Activated CD4-positive, CD25-positive, alpha-beta regulatory T cell treated with anti-CD3 and anti-CD28 coated beads, Interleukin-2, amount 50 U/mL, for 24 hours (primary cell): Measurements from ENCODE around the gene SDK2.
A peak's percentile ranks its signal among the peaks of the same experiment; 100 is the strongest.

Source experiments
- ATAC-seq, 2 donors: fragments of 150-1000 bp; cut with Tn5 transposase; one replicate each; pipeline ENCODE4 v1.10.0; 2021; ENCODE audit warnings: mild to moderate bottlenecking in 1 of 2, moderate library complexity in 1 of 2

The SDK2 gene

DNA sequence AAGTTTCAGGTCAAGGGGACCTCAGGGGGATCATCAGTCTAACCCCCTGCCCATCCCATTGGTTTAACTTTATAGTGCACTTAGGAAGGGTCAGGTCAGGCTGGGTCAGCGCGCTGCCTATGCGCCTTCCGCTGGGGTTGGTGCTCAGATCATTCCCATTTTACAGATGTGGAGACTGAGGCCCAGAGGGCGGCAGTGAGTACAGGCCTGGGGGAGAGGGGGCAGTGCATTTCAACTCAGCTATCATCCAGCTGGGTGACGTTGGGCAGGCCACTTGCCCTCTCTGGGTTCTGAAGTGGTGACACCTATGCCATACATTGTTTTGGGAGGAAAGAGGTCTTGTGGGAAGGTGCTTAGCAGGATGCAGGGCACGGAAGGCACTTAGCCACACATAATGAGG is 204.6 kb downstream of the SDK2 start:
- ATAC-seq = no peak

DNA sequence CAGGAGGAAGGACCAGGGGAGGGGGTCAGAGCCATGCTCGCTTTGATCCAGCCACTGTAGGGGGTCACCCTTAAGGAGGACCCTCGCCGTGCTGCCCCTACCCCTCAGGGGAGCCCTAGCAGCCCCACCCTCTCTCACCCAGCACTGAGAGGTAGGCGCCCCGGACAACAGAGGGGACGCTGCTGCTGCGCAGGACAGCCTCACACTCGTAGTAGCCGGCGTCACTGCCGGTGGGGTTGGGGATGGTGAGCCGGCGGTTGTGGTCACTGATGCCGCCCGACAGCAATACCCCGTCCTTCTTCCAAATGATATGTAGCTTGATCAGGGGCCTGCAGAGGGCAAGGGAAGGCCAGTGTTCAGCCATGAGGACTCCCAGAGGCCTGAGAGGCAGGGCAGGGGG is 206.4 kb downstream of the SDK2 start:
- no peak for ATAC-seq

DNA sequence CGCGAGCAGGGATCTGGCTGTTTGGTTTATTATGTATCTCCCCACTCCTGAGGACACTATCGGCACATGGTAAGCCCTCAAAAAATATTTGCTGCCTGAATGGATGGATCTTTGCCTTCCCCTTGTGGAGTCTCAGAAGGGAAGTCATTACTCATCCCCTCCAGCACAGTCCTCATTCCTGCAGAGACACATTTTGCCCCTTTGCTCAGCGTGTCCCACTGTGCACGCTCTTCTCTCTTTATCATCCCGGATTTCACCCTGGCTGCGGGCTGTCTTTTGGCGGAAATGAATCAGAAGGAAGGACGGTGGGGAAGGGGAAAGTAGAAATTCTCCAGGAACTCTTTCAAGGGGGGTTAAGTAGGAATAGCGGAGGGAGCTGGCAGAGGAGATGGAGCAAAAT is 207.3 kb downstream of the SDK2 start:
- ATAC-seq = no peak

DNA sequence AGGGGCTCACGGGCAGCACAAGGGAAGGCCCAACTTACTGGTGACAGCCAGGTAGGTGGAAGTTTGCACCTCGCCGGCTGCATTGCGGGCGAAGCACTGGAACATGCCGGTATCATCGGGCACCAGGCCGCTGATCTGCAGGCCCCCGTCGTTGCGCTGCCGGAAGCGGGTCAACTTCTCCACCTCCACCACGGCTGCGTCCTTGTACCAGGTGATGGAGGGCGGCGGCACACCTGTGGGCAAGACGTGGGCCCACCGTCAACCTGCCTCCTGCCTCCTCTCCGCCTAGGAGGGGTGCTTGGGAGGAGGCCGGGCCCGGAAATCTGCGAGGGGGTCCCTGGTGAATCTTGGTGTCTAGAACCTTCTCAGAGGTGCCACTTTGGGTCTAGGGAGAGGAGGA is 208.8 kb downstream of the SDK2 start:
- ATAC-seq = no peak

- ATAC-seq = no peak
Observed at GRCh38 chr17:73434154-73434553, 210.1 kb downstream of the SDK2 start.

DNA sequence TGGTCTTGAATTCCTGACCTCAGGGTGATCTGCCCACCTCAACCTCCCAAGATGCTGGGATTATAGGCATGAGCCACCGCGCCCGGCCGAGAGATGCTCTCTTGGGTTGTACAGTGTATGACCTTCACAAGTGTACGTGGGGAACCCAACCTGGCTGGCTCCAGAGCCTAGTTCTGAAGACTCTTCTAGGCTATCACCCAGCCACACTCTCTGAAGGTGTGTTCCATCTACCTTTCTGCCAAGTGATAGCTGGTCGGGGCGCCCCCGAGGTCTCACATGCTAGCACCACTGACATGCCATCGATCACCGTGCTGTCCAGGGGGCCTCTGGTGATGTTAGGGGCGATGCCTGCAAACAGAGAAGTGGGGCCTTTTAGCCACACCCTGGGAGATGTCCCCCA is 210.7 kb downstream of the SDK2 start:
- no peak for ATAC-seq

GRCh38 chr17:73432624-73433190 is 211.5 kb downstream of the SDK2 start:
- no peak for ATAC-seq

- no peak for ATAC-seq
Observed at GRCh38 chr17:73431401-73432205, 212.6 kb downstream of the SDK2 start.

GRCh38 chr17:73430848-73431247 is 213.4 kb downstream of the SDK2 start:
- no peak for ATAC-seq

DNA sequence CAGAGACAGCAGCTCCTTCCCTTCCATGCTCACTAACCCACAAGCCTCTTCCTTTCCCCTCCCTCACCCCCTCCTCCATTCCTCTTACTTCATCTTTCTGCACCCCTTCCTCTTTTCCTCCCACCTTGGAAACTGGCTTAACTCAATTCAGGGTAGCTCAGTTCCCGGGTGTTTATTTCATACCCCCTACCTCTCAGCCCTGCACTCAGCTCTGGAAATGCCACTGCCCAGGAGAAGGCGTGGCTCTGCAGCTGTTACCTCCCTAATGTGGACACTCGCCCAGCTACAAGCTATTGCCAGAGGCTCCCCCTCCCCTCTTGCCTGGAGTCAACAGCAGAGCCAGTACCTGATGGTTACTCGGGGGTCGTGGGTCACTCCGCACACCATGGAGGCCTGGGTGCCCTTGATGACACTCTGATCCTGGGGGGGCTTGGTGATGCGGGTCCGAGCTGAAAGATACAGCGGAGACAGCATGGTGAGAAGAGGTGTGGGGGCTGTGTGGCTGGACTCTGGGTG is 214.0 kb downstream of the SDK2 start:
- ATAC-seq = no peak

- peak; percentile 79 to 87 for ATAC-seq
Observed at GRCh38 chr17:73429440-73430164, 214.6 kb downstream of the SDK2 start.

DNA sequence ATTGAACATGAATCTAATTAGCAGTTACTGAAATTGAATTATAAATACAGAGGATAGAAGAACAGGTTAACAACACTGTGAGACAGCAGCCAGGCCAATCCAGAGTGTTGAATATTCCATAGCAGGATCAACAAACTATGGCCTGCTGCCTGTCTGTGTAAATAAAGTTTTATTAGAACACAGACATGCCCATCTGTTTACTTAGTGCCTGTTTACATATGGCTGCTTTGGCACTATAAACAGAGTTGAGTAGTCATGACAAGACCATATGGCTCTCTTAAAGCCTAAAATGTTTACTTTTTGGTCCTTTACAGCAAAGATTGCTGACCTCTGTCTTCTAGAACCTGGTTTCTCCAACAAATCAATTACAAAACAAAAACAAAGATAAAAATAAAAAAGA is 217.0 kb downstream of the SDK2 start:
- ATAC-seq = no peak

- ATAC-seq = no peak
Observed at GRCh38 chr17:73424571-73424970, 219.7 kb downstream of the SDK2 start.

GRCh38 chr17:73423806-73424205 is 220.4 kb downstream of the SDK2 start:
- ATAC-seq = no peak

DNA sequence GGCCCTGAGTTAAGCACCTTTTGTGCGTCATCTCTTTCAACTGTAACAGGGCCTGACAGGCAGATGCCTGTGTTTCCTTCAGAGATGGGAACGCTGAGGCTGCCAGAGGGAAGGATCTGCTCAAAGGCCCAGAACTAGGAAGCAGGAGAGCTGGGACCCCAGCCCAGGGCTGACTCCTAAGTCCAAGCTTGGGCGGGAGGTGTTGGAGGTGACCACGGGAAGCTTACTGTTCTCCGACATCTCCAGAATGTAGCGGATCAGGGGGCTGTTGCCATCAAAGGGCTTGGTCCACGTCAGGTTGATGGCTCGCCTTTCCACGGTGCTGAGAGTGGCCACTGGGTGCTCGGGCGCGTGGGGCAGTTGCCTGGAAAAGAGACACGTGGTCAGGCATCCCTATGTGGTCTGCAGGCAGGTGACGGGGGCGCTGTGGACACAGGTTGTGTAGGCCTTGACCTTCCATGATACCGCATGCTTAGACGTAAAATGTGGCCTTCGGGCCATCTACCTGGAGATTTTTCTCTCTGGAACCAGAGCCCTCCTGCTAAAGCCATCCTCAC is 221.0 kb downstream of the SDK2 start:
- ATAC-seq = no peak

GRCh38 chr17:73422121-73422520 is 222.1 kb downstream of the SDK2 start:
- ATAC-seq = no peak

DNA sequence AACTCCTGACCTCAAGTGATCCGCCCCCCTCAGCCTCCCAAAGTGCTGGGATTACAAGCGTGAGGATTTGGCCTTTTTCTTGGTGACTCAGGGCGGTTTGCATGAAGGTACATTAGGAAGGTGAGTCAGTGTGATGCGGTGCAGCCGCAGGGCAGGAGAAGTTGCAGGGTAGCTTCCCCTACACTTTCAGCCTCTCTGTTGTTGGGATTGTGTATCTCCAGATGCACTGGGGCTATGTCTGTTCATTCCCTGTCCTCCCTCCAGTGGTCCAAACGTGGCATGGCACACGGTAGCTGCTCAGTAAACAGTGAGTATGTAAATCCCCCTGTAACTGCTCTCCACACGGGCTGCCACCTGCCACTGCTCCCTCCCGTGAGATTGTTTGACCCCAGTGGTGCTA is 223.3 kb downstream of the SDK2 start:
- no peak for ATAC-seq

- no peak for ATAC-seq
Observed at GRCh38 chr17:73419881-73420280, 224.4 kb downstream of the SDK2 start.

- ATAC-seq = no peak
Observed at GRCh38 chr17:73419051-73419450, 225.2 kb downstream of the SDK2 start.

DNA sequence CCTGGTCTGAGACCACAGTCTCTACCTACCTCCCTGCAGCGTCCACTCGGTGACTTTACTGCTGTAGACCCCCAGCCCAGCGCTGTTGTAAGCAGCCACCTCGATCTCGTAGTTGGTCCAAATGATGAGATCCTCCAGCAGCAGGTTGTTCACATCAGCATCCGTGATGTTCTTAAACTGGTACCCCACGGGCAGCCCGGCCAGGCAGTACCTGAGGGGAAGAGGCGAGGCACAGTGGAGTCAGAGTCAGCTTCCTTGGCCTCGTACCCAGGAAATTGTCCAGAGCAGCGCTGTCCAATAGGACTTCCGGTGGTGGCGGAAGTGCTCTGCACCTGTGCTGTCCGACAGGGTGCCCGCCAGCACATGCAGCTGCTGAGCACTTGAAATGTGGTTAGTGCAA is 228.5 kb downstream of the SDK2 start:
- ATAC-seq = no peak

DNA sequence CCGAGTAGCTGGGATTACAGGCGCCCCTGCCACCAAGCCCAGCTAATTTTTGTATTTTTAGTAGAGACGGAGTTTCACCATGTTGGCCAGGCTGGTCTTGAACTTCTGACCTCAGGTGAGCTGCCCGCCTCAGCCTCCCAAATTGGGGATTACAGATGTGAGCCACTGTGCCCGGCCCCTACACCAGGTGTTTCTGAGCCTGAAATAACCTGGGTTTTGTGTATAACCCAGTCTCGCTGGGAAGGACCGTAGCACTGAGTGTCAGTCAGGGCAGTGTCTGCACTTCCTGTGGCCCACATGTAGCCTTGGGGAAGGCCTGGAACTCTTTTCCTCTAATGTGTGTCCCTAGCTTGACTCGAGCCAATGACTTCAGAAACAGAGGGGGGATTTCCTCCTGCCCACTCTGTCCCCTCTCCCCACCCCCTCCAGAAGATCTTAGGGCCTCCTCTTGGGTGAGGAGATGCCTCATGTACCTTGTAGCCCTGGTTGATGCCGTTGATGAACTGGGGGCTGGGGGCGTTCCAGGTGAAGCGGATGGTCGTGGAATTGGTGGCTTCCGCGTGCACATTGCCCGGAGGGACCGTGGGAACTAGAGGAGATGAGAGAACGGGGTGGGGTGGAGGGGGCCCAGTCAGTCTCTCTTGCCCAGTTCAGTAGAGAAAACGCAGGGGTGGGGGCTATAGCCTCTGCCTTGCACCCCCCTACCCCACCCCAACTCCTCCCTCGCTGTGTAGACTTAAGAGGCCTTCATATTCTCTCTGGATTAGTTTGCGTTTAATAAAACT is 229.9 kb downstream of the SDK2 start:
- no peak for ATAC-seq

DNA sequence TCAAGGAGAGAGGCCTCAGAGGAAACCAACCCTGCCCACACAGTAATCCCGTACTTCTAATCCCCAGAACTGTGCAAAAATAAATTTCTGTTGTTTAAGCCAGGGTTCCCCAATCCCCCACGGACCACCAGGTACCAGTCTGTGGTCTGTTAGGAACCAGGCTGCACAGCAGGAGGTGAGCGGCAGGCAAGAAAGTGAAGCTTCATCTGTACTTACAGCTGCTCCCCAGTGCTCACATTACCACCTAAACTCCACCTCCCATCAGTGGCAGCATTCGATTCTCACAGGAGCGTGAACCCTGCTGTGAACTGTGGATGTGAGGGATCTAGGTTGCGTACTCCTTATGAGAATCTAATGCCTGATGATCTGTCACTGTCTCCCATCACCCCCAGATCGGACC is 231.3 kb downstream of the SDK2 start:
- no peak for ATAC-seq

GRCh38 chr17:73411313-73411747 is 232.9 kb downstream of the SDK2 start:
- no peak for ATAC-seq
